Measurements from ENCODE around the gene EFCAB7. TPM values are rescaled to one million over a fixed set of nuclear protein-coding genes. Genes with fewer than 3 reads are reported as not detected.

The EFCAB7 gene
- total RNA-seq, 1 experiment from 2014 or later, result 9.6 TPM

GRCh38 chr1:63534406-63534805 is 11.1 kb downstream of the EFCAB7 start:
- no peak for DNase-seq
- Mint-ChIP-seq H3K36me3 (ENCODE audit: insufficient read depth, unreplicated experiment) (peaks cover 5% of the 10 kb centered on the region), H3K27me3 (ENCODE audit: unreplicated experiment) (no peaks in the 10 kb centered on the region), H3K9me3 (ENCODE audit: low read depth, unreplicated experiment) (no peaks in the 10 kb centered on the region), H3K27ac (ENCODE audit: unreplicated experiment) (no peak overlapping the region), H3K4me3 (ENCODE audit: low read depth, unreplicated experiment) (no peak overlapping the region), H3K4me1 (ENCODE audit: low read depth, unreplicated experiment) (no peaks in the 10 kb centered on the region)
- TF ChIP-seq CTCF (IDR thresholded peaks at IDR 0.05; ENCODE audit: unreplicated experiment), result no peak
- no TSS peak for BruUV-seq (replicated peaks)
- intact Hi-C loops (cut with micrococcal nuclease; ENCODE audit: unreplicated experiment), result loop anchor here (10.0 kb wide), 1 partner anchor 530 kb away; no protein-coding TSS in a partner anchor
- CTCF ChIA-PET, result no interaction called here

GRCh38 chr1:63537006-63537405 is 13.7 kb downstream of the EFCAB7 start:
- BruUV-seq (replicated peaks), result no TSS peak
- Mint-ChIP-seq H3K27me3 (ENCODE audit: unreplicated experiment) (no peaks in the 10 kb centered on the region), H3K27ac (ENCODE audit: unreplicated experiment) (no peak overlapping the region), H3K4me3 (ENCODE audit: low read depth, unreplicated experiment) (no peak overlapping the region), H3K4me1 (ENCODE audit: low read depth, unreplicated experiment) (no peaks in the 10 kb centered on the region), H3K9me3 (ENCODE audit: low read depth, unreplicated experiment) (no peaks in the 10 kb centered on the region), H3K36me3 (ENCODE audit: insufficient read depth, unreplicated experiment) (peaks cover 5% of the 10 kb centered on the region)
- TF ChIP-seq CTCF (IDR thresholded peaks at IDR 0.05; ENCODE audit: unreplicated experiment), result no peak
- DNase-seq, result no peak
- CTCF ChIA-PET, result interaction anchor here (0.6 to 1.4 kb wide), 3 partner anchors 14 to 215 kb away, joined by 3 to 4 read pairs (median 3); partner anchors contain the start of genes EFCAB7 and ITGB3BP
- intact Hi-C loops (cut with micrococcal nuclease; ENCODE audit: unreplicated experiment), result loop anchor here (5.0 to 10.0 kb wide), 4 partner anchors 75 to 695 kb away; no protein-coding TSS in a partner anchor

- no peak for DNase-seq
- TF ChIP-seq CTCF (IDR thresholded peaks at IDR 0.05; ENCODE audit: unreplicated experiment), result peak; percentile 42
- Mint-ChIP-seq H3K27ac (ENCODE audit: unreplicated experiment) (no peak overlapping the region), H3K9me3 (ENCODE audit: low read depth, unreplicated experiment) (no peaks in the 10 kb centered on the region), H3K36me3 (ENCODE audit: insufficient read depth, unreplicated experiment) (peaks cover 5% of the 10 kb centered on the region), H3K4me3 (ENCODE audit: low read depth, unreplicated experiment) (no peak overlapping the region), H3K4me1 (ENCODE audit: low read depth, unreplicated experiment) (no peaks in the 10 kb centered on the region), H3K27me3 (ENCODE audit: unreplicated experiment) (no peaks in the 10 kb centered on the region)
- CTCF ChIA-PET, result interaction anchor here (0.6 to 1.4 kb wide), 8 partner anchors 10 to 221 kb away, joined by 3 to 4 read pairs (median 3); partner anchors contain the start of genes EFCAB7 and ITGB3BP
- intact Hi-C loops (cut with micrococcal nuclease; ENCODE audit: unreplicated experiment), result loop anchor here (5.0 to 10.0 kb wide), 4 partner anchors 76 to 696 kb away; no protein-coding TSS in a partner anchor
- no TSS peak for BruUV-seq (replicated peaks)
These were observed 14.6 kb downstream of the EFCAB7 start for GRCh38 chr1:63537940-63538339.

GRCh38 chr1:63545780-63546179 is 22.5 kb downstream of the EFCAB7 start:
- no peaks in the 10 kb centered on the region for H3K27me3 Mint-ChIP-seq (ENCODE audit: unreplicated experiment)
- H3K36me3 Mint-ChIP-seq (ENCODE audit: insufficient read depth, unreplicated experiment), result peaks cover 4% of the 10 kb centered on the region
- no TSS peak for BruUV-seq (replicated peaks)
- no peak overlapping the region for H3K4me3 Mint-ChIP-seq (ENCODE audit: low read depth, unreplicated experiment)
- no peaks in the 10 kb centered on the region for H3K4me1 Mint-ChIP-seq (ENCODE audit: low read depth, unreplicated experiment)
- no peaks in the 10 kb centered on the region for H3K9me3 Mint-ChIP-seq (ENCODE audit: low read depth, unreplicated experiment)
- CTCF ChIA-PET, result interaction anchor here (0.5 to 0.6 kb wide), 2 partner anchors 9 to 178 kb away, joined by 3 to 4 read pairs; no protein-coding TSS in a partner anchor
- intact Hi-C loops (cut with micrococcal nuclease; ENCODE audit: unreplicated experiment), result no loop called here
- H3K27ac Mint-ChIP-seq (ENCODE audit: unreplicated experiment), result no peak overlapping the region
- DNase-seq, result no peak
- TF ChIP-seq CTCF (IDR thresholded peaks at IDR 0.05; ENCODE audit: unreplicated experiment), result no peak
